Hematopoietic multipotent progenitor cell treated with erythropoietin and hydrocortisone succinate and interleukin-3 and kit ligand, for 4 days (in vitro differentiated cells): ENCODE data around the gene LIPT2.

Experiments used
- DNase-seq: peaks from one replicate; pipeline ENCODE4 v3.0.0-alpha.2; 2015

The LIPT2 gene

DNA sequence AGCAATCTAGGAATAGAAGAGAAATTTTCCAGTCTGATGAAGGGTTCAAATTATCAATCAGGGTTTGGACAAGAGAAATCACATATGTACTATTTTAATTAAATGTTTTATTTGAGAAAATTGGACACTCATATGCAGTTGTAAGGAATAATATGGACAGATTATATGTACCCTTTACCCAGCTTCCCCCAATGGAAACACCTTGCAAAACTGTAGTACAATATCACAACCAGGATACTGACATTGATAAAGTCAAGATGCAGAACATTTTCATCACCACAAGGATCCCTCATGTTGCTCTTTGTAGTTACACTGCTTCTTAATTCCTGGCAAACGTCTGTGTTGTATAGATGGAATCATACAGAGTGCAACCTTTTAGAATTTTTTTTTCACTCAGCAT is 1.4 kb upstream of the LIPT2 start:
- DNase-seq: no peak

DNA sequence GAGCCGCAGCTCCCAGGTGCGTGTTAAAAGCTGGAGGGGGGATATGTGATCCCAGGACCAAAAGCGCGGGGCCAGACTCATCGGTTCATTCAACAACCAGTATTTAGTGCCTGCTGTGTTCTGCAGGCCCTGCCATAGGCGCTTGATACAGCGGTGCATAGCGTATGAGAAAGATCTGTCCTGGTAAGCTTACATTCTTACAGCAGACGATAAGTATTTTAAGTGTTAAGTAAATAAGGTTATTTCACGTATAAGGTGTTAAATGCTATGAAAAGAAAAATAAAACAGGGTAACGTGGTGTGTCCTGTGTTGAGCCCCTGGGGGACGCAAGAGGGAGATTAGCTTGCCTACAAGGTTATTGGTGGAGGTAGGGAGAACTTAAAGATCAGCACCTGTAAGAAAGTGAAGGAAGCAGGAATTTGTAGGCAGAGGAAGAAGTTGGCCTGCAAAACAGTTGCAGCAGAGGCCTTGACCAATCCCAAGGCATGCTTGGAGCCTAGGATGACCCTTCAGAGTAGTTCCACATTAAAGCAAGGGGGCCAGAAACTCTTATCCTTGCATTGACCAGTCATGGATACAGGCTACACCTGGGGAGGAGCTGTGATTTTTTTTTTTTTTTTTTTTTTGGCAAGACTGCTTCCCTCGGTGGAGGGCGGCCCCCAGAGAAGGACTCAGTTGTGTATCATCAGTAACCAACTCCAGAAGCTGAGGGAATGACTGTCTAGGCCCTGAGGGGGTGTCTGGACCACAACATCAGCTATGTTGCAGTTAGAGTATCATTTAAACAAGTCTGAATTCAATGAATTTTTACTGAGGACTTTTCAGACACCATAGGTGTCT is 487 bp upstream of the LIPT2 start:
- no peak for DNase-seq

DNA sequence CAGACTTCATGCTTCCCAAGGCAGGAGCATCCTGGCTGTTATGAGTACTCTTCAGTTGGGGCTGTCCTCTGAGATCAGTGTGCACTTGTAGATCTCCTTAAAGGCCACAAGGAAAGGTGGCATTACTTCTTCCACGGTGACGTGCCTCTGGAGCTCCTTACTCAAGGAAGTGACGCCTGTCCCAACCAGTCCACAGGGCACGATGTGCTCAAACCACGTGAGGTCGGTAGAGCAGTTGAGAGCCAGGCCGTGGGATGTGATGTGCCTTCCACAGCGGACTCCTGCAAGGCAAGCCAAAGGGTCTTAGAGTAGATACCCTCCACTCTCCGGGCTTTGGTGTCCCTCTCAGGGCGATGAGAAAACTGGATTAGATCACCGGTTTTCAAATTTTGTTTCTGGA is 1.4 kb downstream of the LIPT2 start:
- DNase-seq: no peak

DNA sequence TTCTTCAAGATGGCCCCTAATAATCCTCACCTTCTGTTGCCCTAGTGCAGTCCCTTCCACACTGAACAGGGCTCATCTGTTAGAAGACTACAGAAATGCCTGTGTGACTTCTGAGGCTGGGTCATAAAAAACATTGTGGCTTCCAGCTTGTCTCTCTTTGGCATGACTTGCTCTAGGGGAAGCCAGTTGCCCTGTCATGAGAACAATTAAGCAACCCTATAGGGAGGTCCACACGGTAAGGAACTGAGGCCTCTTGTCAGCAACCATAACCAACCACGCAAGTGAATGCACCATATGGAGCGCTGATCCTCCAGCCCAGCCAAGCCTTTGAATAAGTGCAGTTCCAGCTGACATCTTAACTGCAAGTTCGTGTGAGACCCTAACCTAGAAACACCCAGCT is 2.6 kb downstream of the LIPT2 start:
- peak; percentile 33 for DNase-seq

DNA sequence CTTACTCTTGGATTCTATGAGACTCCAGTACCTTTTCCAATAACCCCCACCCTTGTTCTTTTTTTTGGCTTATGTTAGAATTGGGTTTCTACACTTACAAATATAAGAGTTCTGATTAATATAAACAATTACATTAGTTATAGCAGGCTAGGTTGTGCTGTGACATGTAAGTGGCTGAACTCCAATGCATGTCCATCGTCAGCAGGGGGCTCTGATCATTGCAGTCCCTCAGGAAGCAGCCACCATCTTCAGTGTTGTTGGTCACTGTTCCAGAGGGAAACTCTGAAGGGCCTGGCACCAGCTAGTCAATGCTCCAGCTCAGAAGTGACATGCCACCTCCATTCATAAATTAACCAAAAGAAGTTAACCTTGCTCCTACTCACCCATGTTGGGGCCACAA is 5.6 kb downstream of the LIPT2 start:
- peak; percentile 45 for DNase-seq

DNA sequence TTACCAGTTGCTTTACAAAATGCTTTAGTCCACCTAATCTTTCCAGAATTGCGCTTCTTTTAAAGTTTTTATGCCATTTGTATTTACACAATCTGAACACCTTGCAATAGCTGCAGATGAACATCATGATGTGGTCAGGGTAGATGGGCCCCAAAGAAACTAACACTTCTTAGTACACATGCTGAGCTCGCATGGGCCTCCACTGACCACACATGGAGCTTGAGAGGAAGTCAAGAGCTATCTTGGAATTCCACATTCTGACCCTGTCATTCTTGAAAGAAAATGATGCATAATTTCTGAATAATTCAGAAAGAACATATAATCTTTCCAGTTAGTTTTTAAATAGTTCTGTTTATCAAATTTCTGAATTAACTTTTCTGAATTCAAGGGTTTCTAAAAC is 7.7 kb downstream of the LIPT2 start:
- peak; percentile 70 for DNase-seq

DNA sequence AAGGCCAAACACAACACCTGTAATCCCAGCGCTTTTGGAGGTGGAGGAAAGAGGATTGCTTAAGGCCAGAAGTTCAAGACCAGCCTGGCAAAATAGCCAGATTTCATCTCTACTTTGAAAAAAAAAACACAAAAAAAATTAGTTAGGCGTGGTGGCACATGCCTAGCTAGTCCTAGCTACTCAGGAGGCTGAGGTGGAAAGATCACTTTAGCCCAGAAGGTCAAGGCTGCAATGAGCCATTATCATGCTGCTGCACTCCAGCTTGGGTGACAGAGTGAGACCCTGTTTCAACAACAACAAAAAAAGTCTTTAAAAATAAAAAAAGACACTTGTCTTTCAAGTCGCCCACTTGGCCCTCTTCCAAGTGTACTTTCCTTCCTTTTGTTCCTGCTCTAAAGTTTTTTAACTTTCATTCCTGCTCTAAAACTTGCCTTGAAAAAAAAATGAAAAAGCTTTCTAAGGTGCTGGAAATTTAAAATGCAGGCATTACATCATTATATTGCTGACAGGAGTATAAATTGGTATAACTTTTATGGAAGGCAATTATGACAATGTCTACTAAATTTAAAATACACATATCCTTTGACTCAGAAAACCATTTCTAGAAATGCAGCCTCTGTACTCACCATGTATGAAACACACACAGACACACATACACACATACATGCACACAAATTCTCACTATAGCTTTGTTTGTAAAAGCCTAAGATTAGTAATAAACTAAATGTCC is 12.7 kb downstream of the LIPT2 start:
- DNase-seq: peak; percentile 80

DNA sequence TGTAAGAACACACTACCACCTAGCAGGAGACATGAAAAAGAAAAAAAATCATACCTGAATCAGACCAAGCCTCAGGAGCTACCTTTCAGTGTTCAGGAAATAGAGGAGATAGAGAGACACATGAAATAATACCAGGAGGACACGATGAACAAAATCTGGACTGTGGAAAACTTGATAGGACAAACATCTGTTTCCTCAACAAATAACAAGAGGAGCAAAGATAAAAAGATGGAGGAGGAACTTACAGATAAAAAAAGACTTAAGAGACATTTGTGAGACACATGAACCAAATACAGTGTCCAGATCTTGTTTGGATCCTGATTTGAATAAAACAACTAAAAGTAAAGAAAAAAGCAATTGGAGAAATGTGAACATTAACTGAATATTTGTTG is 13.8 kb downstream of the LIPT2 start:
- peak; percentile 65 for DNase-seq

DNA sequence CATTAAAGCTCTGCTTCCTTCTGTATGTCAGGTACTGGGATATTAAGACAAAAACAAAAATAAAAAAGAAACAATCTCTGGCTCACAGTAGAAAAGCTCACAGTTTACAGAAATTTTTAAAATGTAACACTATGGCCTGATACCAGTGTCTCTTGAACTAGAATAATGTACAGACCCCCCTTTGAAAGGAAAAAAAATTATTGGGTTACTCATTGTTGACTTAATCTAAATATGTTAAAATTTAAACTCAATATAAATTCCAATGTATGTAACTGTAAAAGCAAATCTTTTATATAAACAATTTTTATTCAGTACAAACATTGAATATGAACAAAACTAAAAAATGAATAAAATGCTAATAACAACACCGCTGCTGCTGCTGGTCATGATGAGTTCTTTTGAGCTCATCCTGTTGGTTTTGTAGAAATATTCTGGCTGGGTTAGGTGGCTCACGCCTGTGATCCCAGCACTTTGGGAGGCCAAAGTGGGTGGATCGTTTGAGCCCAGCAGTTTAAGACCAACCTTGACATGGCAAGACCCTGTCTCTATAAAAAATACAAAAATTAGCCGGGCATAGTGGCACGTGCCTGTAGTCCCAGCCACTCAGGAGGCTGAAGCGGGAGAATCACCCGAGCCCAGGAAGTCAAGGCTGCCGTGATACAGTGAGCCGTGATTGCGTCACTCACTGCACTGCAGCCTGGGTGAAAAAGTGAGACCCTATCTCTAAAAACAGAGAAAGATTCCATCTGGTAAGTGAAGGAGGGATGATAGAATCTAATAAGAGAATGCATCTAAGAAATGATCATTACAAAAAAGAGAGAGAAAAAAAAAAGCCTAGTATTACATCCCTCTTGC is 14.4 kb downstream of the LIPT2 start:
- no peak for DNase-seq

DNA sequence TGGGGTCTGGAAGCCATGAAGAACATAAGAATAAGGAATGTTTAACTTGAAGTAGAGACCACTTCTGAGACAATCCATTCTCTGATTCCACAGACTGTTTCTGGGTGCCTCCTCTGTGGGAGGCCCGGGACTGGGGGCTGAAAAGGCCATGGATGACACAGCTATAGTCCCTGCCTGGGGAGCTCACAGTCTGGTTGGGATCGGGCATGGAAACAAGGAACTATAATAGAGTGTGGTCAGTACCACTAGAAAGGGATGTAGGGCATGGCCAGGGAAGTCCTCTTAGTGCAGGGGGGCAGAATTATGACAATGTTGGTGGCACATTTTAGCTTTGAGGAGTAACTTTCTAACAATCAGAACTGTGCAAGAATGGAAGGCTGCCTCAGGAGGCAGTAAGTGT is 17.0 kb downstream of the LIPT2 start:
- no peak for DNase-seq

DNA sequence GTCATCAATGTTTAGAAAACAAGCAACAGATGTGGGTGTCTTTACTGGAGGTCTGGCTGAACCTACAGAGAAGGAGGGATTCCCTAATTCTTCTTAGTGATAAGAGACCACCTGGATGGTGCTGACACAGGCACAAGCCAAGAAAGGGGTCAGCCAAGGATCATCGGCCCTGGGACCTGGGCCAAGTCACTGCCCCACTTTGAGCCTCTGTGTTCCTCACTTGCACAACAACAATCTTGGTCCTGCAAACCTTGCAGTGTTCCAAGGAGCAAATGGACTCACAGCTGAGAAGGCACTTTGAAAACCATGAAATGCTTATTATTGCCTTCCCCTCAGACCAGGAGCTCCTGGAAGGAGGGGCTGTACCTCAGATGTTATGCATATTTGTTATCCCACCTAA is 19.2 kb downstream of the LIPT2 start:
- DNase-seq: no peak

DNA sequence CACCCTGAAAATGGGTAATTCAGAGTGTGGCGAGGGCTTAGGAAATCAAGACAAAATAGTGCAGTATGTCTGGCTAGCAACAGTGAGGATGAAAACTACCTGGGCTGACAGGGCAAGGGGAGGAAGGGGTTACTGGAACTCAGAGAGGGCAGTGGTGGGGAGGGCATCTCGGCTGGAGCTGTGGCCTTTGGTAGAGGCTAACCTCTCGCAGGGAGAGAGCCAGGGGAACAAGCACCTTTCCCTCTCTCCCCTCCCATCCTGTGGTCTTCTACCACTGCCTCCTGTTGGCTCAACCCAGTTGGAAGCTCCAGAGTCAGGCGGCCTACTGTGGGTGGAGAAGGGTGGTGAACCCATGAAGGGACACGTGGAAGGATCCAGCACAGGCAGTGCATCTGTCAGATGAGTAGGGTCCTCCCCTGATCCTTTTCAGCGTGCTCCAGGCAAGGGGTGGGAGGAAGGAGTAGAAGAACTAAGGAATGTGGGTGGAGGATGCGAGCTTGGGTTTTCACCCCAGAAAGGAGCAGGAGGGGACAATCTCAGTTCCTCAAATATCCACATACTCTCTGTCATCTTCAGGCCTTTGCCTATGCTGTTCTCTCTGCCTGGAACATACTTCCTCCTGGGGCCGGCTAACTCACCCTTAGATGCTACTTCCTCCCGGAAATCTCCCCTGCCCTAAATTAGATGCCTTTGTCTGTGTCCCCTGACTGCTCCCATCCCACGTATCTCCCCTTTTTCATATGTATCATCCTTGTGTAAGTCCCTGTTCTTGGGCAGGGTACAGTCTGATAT is 19.9 kb downstream of the LIPT2 start:
- no peak for DNase-seq

DNA sequence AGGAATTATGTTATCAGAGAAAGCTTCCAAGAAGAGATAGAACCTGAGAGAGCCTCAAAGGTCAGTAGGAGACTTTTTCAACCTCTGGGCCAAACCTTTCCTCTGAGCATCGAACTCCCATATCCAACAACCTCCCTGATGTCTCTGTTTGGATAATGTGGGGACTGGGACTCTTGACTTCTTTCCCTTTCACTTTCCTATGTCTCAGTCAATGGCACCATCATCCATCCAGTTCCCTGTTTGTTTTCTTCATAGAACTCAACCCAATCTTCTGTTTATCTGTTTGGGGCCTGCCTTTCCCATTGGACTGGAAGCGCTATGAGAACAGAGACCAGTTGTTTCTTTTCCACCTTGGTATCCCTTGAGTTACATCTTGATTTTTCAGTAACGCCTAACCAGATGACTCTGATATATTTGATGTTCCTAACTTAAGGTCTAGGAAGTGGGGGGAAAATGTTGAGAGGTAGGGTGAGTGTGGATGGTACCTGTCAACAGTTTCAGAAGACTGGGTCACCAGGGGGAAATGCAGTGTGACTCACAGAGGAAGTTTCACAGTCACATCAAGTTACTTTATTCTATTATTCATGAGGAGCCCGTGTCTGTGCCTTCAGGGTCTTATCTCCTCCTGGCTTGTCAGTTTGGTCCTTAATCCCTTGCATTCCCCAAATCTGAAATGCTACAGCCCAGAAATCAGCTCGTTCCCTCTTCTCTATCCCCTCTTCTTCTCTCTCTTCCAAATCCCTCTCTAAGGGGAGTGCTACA is 21.7 kb downstream of the LIPT2 start:
- DNase-seq: no peak

DNA sequence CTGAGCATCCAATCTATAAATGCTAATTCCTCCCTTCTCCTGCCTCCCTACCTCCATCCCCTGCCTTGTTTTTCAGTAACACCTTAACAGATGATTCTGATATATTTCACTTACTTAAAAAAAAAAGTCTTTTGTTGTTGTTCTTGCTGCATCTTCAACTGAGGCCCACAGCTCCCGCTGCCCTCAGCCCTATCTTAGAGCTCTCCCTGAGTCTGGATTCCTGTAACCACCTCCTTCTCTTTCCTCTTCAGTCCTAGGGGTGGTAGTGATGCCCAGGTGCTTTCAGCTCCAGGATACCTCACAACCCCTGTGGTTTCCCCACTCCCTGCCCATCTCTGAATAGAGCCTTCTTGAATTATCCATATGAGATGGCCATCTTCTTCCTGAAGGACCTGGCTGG is 22.5 kb downstream of the LIPT2 start:
- DNase-seq: no peak

DNA sequence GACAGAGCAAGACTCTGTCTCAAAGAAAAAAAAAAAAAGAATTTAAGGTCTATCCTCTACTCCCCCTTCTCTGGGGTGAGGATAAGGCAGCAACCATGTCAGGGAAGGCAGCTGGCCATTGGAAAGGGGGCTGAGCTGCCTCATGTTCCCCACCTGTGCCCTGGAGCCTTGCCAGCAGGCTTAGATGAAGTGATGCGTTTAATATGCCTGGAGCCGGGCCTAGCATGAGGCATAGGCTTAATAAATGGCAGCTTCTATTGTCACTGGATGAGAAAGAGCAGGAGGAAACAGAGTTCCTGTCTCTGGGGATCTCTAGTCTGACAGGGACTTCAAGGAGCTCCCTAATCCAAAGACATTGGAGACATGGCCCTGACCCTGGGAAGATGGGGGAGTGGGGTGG is 23.0 kb downstream of the LIPT2 start:
- DNase-seq: no peak

DNA sequence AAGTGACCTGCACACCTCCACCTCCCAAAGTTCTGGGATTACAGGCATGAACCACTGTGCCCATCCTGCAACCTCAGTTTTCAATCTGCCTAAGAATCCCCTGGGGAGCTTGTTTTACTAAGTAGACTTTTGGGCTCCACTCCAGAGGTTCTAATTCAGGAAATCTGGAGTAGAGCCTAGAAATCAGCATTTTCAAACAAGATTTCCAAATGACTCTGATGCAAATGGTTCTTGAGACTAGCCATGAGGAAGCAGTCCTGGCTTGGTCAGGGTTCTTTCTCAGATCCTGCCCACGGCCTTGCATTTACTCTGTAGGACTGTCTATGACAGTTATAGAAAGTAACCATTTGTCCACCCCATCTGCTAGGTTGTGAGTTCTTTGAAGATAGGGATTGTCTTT is 24.6 kb downstream of the LIPT2 start:
- no peak for DNase-seq

DNA sequence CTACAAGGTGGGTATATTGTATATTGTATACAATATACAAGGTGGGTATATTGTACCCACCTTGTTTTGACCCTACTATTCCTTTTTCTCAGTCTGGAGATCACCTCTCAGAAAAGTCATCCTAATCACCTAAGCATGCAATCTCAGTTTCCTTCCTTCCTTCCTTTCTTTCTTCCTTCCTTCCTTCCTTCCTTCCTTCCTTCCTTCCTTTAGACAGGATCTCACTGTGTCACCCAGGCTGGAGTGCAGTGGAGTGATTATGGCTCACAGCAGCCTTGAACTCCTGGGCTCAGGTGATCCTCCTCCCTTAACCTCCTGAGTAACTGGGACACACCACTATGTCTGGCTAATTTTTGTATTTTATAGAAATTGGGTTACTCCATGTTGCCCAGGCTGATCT is 25.0 kb downstream of the LIPT2 start:
- no peak for DNase-seq

DNA sequence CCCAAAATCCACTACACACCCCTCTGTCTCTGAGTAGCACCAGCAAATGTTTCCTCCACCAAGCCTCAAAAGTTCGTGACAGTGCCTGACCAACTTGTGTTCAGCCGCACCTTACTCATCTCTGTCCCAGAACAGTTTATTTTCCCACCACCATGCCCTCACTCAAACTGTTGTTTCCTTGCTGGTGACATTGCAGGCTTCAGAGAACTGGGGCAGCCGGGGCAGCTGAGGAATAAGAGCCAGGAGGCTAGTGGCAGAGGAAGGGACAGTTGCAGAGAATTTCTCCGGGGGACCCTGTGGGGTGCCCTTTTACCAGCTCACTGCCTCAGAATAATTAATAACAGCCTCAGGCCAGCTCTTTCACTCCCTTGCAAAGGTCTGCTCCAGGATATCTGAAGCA is 25.5 kb downstream of the LIPT2 start:
- DNase-seq: no peak

DNA sequence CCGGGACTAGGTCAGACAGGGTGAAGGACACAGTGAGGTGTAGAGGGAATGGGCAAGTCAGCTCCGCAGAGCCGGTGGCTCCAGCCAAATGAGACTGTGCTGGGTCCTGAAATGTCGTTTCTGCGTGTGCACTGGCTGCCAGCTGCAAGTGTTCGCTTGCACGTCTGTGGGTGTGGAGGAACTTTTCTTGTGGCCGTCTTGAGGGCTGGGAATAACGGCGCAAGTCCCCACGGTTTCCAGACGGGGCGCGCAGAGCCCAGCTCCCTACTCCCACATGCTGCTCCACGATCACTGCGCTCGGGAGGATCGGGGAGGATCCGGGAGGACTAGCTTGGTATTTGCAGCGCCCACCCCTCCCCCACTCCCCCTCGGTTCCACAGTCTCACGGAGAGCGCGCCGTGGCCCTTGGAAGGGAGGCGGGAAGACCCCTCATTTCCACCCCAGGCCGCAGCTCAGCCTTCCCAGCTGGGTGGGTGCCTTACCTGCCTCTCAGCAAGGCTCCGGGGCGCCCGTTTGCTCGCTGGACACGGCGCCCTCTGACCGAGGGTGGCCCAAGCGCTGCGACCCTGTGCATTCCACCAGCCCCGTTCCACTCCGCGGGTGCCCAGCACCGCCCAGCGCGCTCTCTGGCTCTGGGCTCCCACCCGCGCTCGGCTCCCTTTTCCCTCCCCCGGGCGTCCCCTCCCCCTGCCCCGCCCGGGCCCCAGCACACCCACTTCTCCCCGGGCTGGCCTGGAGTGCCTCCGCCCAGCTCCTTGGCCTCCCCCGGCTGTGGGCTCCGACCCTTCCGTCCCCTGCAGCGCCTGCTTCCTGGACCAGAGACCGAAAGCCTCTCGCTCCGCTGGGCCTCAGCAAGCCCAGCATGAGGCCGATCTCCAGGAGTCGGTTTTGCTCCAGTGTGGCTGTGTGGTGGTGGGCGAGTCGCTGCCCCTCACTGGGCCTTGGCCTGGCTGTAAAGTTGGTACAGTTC is 26.3 kb downstream of the LIPT2 start, which contains the start of gene KCNE3:
Gene KCNE3, minus strand, starts transcription at position 634 of the 970 bp plus-strand sequence. CDS start 9,986 bp downstream, outside the sequence.
- peak; percentile 73 for DNase-seq

DNA sequence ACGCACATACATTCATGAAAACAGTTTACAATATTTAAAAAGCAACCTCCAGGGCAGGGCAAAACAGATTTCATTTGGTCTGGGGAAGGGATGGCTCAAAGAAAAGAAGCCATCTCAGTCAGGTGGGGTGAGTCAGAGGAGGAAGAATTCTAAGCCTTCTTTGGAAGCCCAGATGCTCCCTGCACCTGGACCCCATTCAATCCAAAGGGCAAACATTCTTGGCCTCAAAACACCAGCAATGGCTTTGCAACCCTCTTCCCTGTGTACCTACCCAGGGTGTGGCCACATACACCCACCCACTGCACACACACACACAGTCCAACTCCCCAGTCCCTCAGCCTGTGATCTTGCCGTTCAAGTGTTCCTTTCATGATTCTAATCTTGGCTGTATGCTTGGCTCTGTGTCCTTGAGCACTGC is 28.2 kb downstream of the LIPT2 start:
- peak; percentile 41 for DNase-seq

DNA sequence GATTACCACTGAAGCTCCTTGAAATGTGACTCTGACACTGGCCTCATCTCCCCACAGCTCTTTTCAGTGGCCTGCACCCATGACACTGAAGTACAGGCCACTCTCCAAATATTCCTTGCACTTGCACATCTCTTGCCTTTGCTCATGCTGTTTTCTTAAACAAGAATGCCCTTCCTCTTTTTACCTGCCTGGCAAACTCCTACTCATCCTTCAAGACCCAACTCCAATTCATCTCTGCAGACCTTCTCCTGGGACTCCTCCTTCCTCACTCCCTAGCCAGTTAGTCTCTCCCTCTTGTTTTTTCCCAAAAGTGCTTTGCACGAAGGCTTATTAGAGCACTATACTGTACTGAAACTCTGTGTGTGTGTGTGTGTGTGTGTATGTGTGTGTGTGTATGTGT is 28.8 kb downstream of the LIPT2 start:
- DNase-seq: no peak
